Lower lobe of right lung (tissue), 2 donors: ENCODE data around the gene ELOVL3. TPM values are rescaled to one million over a fixed set of nuclear protein-coding genes. Genes with fewer than 3 reads are reported as not detected.

Experiments used
- ATAC-seq, 2 donors: fragments of 200-7000 bp; cut with Tn5 transposase; one replicate each; pipeline ENCODE4 v1.9.1; 2020 to 2022; ENCODE audit warnings: mild to moderate bottlenecking in 2 of 2, moderate library complexity in 2 of 2
- DNase-seq: peaks from one replicate; pipeline ENCODE4 v3.0.0-alpha.2; 2020
- H3K27ac ChIP-seq: fragments of 200-600 bp; one replicate; pipeline ENCODE4 v1.8.0; 2022
- H3K27me3 ChIP-seq: fragments of 200-600 bp; one replicate; pipeline ENCODE4 v1.8.0; 2022; ENCODE audit warnings: low read depth
- H3K36me3 ChIP-seq: fragments of 200-600 bp; one replicate; pipeline ENCODE4 v1.8.0; 2022; ENCODE audit warnings: mild to moderate bottlenecking
- H3K4me1 ChIP-seq: fragments of 200-600 bp; one replicate; pipeline ENCODE4 v1.8.0; 2022
- H3K4me3 ChIP-seq: fragments of 200-600 bp; one replicate; pipeline ENCODE4 v1.8.0; 2022; ENCODE audit warnings: mild to moderate bottlenecking
- H3K9me3 ChIP-seq: fragments of 200-600 bp; one replicate; pipeline ENCODE4 v1.8.0; 2022
- CTCF ChIP-seq: fragments of 200-600 bp; IDR thresholded peaks from one replicate; pipeline ENCODE4 v1.8.0; 2022; ENCODE audit warnings: antibody characterized with exemption, mild to moderate bottlenecking
- intact Hi-C: fragments of 100-400 bp; cut with DNase I; formaldehyde crosslinking; loops from one replicate; pipeline ENCODE4 v1.11.0; 2022
- total RNA-seq: library from RNA; stranded (reverse); fragmentation: NEBNext Ultra II Directional; extraction: Animal tissue kit (Norgen Biotek cat#: 25700); gene quantifications from one replicate; pipeline ENCODE4 v1.2.1, GENCODE V29; 2021
- donor health status: DM: no; HTN: yes; CAD: no; lungs with severe emphysema.

ELOVL3 gene
- total RNA-seq, 1 donor from 2014 or later: 0.92 TPM

- DNase-seq (no peak), ATAC-seq (no peak)
- intact Hi-C loops: no loop called here
- Histone ChIP-seq H3K9me3 (no peaks in the 10 kb centered on the region), H3K36me3 (no peaks in the 10 kb centered on the region), H3K27me3 (no peaks in the 10 kb centered on the region), H3K4me1 (peaks cover 12% of the 10 kb centered on the region), H3K4me3 (no peak overlapping the region), H3K27ac (no peak overlapping the region)
- no peak for TF ChIP-seq CTCF
Observed at GRCh38 chr10:102191956-102192355, 34.1 kb upstream of the ELOVL3 start.

- DNase-seq: no peak
- no peak for TF ChIP-seq CTCF
- Histone ChIP-seq H3K4me3 (no peak overlapping the region), H3K27me3 (no peaks in the 10 kb centered on the region), H3K4me1 (no peaks in the 10 kb centered on the region), H3K36me3 (no peaks in the 10 kb centered on the region), H3K27ac (no peak overlapping the region), H3K9me3 (no peaks in the 10 kb centered on the region)
- ATAC-seq: no peak
- intact Hi-C loops: no loop called here
Observed at GRCh38 chr10:102195296-102195870, 30.7 kb upstream of the ELOVL3 start.

GRCh38 chr10:102196893-102197292 lies 29.2 kb upstream of the ELOVL3 start:
- no peak for ATAC-seq
- TF ChIP-seq CTCF: no peak
- H3K36me3 ChIP-seq: no peaks in the 10 kb centered on the region
- peaks cover 3% of the 10 kb centered on the region for H3K27me3 ChIP-seq
- no peak overlapping the region for H3K4me3 ChIP-seq
- H3K9me3 ChIP-seq: no peaks in the 10 kb centered on the region
- intact Hi-C loops: no loop called here
- no peak overlapping the region for H3K27ac ChIP-seq
- no peak for DNase-seq
- no peaks in the 10 kb centered on the region for H3K4me1 ChIP-seq

- Histone ChIP-seq H3K36me3 (no peaks in the 10 kb centered on the region), H3K27ac (no peak overlapping the region), H3K4me1 (no peaks in the 10 kb centered on the region), H3K4me3 (no peak overlapping the region), H3K27me3 (peaks cover 3% of the 10 kb centered on the region), H3K9me3 (no peaks in the 10 kb centered on the region)
- DNase-seq (no peak), ATAC-seq (no peak)
- no peak for TF ChIP-seq CTCF
- intact Hi-C loops: no loop called here
Observed at GRCh38 chr10:102198027-102198426, 28.1 kb upstream of the ELOVL3 start.

GRCh38 chr10:102200751-102201640 lies 25.1 kb upstream of the ELOVL3 start:
- peaks cover 3% of the 10 kb centered on the region for H3K27me3 ChIP-seq
- peaks cover 8% of the 10 kb centered on the region for H3K9me3 ChIP-seq
- no peak overlapping the region for H3K4me3 ChIP-seq
- no peak for TF ChIP-seq CTCF
- no peaks in the 10 kb centered on the region for H3K4me1 ChIP-seq
- intact Hi-C loops: no loop called here
- no peak for ATAC-seq
- DNase-seq: no peak
- no peak overlapping the region for H3K27ac ChIP-seq
- no peaks in the 10 kb centered on the region for H3K36me3 ChIP-seq
